ENCODE data around the gene MRGPRE.

The MRGPRE gene

GRCh38 chr11:3203221-3204043, 28.8 kb downstream of the MRGPRE start:
- H3K27ac ChIP-seq: no peak overlapping the region
- TF ChIP-seq ZFX (IDR thresholded peaks at IDR 0.05; ENCODE audit: borderline replicate concordance): no peak

GRCh38 chr11:3202759-3203158, 29.5 kb downstream of the MRGPRE start:
- H3K27ac ChIP-seq: no peak overlapping the region
- TF ChIP-seq CTCF (IDR thresholded peaks at IDR 0.05): no peak
- TF ChIP-seq ZFX (IDR thresholded peaks at IDR 0.05; ENCODE audit: borderline replicate concordance): no peak

DNA sequence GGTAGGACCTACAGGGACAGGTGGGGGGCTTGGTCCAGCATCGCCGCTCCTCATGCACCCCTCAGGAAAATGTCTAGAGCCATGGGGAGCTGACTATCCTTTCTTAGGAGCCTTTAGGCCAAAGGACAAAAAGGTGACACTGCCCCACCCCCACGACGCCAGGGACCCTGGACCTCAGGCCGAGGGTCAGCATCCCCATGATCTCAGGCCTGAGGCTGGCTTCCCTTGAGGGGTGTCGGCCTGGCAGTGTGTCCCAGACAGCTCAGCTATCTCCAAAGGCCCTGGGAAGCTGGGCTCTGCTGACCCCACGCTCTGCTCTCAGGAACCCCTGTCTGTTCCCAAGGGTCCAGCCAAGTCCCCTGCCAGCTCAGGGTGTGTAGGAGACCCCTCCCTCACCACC, 29.9 kb downstream of the MRGPRE start:
- TF ChIP-seq ZFX (IDR thresholded peaks at IDR 0.05; ENCODE audit: borderline replicate concordance) (no peak), CTCF (IDR thresholded peaks at IDR 0.05) (no peak)

GRCh38 chr11:3201677-3202181, 30.5 kb downstream of the MRGPRE start:
- no peak for TF ChIP-seq CTCF (IDR thresholded peaks at IDR 0.05)
- no peak for TF ChIP-seq ZFX (IDR thresholded peaks at IDR 0.05; ENCODE audit: borderline replicate concordance)
- H3K27ac ChIP-seq: no peak overlapping the region

More for the DNA sequence above, 29.9 kb downstream of the MRGPRE start:
- H3K27ac ChIP-seq: no peak overlapping the region

DNA sequence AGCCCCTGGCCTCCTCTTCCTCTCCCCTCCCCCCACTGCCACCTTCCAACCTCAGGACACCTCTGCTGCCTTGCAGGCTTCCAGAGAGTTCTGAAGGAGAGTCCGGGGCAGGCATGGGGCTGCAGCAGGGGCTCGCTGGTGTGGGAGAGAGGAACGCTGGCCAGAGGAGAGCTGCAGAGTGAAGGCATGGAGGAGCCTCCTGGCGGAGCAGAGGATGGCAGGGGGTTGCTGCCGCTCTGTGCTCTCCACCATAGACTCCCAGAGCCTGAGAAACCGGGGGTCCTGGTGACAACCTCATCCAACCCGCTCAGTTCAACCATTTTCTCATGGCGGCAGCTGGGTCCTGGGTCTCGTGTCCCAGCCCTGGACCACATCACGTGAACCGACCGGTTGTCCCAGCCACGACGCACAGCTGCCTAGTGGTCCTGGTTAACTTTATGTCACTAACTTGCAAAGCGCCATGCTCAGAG, 31.1 kb downstream of the MRGPRE start:
- H3K27ac ChIP-seq: no peak overlapping the region
- TF ChIP-seq CTCF (IDR thresholded peaks at IDR 0.05): no peak

- no peak overlapping the region for H3K27ac ChIP-seq
- TF ChIP-seq ZFX (IDR thresholded peaks at IDR 0.05; ENCODE audit: borderline replicate concordance) (no peak), CTCF (IDR thresholded peaks at IDR 0.05) (no peak)
Measured at GRCh38 chr11:3200388-3201111, 31.7 kb downstream of the MRGPRE start.

GRCh38 chr11:3199537-3200295, 32.5 kb downstream of the MRGPRE start:
- no peak overlapping the region for H3K27ac ChIP-seq
- TF ChIP-seq CTCF (IDR thresholded peaks at IDR 0.05): no peak
- no peak for TF ChIP-seq ZFX (IDR thresholded peaks at IDR 0.05; ENCODE audit: borderline replicate concordance)

Measured in 22Rv1 (cell line).